ENCODE measurements around the gene CCNI.
"Not testable (repeated sequence)": the region's sequence is repeated elsewhere in the genome, so short reads cannot be mapped to it uniquely, and the experiment has no call there.

The CCNI gene, protein sequence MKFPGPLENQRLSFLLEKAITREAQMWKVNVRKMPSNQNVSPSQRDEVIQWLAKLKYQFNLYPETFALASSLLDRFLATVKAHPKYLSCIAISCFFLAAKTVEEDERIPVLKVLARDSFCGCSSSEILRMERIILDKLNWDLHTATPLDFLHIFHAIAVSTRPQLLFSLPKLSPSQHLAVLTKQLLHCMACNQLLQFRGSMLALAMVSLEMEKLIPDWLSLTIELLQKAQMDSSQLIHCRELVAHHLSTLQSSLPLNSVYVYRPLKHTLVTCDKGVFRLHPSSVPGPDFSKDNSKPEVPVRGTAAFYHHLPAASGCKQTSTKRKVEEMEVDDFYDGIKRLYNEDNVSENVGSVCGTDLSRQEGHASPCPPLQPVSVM
- total RNA-seq: 96.7 to 286 (median 153) reads per million in 17 experiments

- peak; percentile 97 to 99 (median 98) for DNase-seq
Observed at GRCh38 chr4:77075869-77076799, at the start of gene CCNI. TSS of gene CCNI (minus strand) at chr4:77075989. CDS start at chr4:77066362, 9,627 bp downstream.

- peak in 2 of 4 experiments; percentile 33 to 58 for DNase-seq
Observed at GRCh38 chr4:77124576-77124975, 48.8 kb upstream of the CCNI start.

GRCh38 chr4:77123411-77123810 is 47.6 kb upstream of the CCNI start:
- peak in 3 of 4 experiments; percentile 31 to 54 (median 36) for DNase-seq

DNA sequence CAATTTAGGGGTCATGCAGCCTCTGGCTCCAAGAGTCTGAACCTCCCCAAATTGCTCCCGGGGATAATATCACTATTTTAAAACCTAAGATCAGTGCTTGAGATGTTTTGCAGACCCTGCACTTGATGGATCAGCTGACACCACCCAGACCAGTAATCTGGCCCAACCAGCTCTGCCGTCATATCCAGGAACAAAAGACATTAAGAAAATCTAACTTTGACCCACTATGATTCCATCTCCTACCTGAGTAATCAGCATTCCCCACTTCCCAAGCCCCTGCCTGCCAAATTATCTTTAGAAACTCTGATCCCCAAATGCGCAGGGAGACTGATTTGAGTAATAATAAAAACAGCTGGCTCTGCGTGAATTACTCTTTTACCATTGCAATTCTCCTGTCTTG is 46.9 kb upstream of the CCNI start:
- DNase-seq: no peak

- DNase-seq: no peak
Observed at GRCh38 chr4:77121736-77122240, 46.0 kb upstream of the CCNI start.

DNA sequence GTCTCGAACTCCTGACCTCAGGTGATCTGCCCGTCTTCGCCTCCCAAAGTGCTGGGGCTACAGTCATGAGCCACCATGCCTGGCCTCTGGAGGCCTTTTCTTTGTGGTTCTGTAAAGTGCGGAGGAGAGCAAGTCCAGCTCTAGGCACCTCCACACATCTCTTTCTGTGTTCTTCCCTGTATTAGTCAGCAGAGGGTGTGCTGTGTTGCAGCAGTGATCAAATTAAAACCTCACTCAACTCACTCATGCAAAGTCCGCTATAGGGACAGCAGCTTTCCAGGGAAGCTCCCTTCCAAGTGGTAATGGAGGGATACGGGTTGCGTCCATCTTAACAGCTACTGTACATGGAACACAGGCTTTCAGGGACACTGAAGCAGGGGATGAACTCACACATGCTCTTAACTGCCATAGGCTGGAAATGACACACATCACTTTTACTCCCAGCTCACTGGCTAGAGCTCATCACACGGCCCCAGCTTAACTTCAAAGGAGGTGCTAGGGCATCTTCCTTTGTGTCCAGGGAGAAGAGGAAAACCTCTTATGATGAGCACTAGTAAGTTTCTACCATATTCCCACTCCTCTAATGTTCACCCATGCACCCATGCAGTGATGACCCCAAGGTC is 45.2 kb upstream of the CCNI start:
- peak in 1 of 4 experiments; percentile 11 for DNase-seq

GRCh38 chr4:77117721-77118120 is 41.9 kb upstream of the CCNI start:
- DNase-seq: no peak

DNA sequence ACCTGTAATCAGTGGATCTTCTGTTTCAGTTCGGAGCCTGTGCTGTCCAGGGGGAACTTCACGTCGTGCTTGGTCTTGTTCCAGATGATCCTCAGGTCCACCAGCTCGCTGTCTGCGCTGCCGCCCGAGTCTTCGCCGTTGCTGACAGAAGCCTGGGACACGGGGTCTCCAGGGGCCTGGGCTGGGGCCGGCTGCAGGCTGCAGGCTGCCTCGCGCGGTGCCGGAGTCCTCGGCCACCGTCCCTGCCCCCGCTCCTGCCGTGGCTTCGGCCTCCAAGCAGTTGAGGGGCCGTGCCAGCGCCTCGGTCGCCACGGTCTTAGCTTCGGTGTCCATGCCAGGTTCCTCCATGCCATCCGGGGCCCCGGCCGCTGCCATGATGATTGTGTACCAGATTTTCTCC is 37.3 kb upstream of the CCNI start:
- no peak for DNase-seq

- DNase-seq: no peak
Observed at GRCh38 chr4:77110730-77111129, 34.9 kb upstream of the CCNI start.

- peak; percentile 46 to 72 (median 56) for DNase-seq
Observed at GRCh38 chr4:77104791-77105540, 29.2 kb upstream of the CCNI start.

- DNase-seq: no peak
Observed at GRCh38 chr4:77104388-77104787, 28.6 kb upstream of the CCNI start.

DNA sequence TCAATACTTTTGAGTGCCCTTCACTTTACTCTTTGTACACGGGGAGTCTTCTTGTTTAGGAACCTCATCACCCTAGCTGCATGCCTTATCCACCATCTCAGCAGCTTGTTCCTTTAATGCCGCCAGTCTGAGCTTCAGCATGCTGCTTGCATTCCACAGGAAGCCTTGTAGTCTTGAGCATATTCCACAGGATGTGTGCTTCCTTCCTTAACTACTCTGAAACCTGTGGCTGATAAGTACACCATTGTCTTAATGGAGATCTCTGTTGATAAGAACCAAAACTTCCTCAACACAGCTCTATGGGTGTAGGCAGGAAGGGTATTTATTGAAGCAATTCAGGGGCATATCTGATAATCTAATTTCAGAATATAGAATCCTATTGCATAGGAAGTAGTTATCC is 24.4 kb upstream of the CCNI start:
- DNase-seq: no peak

DNA sequence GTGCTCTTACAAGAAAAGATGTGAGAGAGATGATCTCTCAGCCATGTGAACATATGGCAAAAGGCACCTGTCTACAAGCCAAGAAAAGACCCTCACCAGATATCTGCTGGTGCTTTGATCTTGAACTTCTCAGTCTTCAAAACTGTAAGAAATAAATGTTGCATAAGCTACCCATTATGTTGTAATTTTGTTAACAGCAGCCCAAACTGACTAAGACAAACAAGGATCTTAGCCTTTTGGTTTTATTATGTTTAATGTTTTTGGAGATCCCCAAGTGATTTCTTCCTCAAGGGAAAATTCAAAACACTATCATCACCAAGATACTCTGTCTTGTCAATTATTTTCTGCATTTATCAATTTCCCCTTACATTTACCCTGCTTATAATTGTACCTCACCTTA is 21.8 kb upstream of the CCNI start:
- DNase-seq: peak in 2 of 4 experiments; percentile 31 to 40

DNA sequence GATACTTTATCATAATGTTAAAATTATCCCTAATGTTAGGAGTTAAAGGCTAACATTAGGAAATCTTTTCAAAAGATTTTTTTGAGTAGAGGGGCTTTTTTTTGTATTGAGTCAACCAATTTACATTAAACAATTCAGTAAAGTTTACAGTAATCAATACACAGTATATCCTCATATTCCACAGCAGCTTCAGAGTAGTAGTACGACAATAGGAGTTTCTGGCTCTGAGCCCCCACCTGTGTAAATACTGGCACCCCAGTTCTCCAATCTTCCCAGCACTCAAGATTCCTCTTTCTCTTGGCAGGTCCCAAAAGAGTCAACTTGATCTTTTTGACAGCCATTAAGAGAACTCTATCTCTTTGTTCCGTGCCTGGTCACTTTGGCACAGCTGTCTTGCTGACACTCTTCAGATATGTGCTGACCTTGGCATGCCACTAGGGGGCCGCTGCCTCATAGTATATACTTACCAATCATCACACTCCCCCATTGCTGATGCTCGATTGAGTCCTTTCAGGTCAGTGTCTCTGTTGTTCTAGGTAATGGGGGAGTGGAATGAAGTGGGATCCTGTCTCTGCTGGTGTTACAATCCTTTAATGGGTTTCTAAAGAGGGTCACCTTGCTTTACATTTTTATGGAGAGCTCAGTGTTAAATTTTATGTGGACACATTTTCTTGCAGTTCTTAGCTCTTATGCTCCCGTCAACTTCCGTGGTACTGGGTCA is 19.5 kb upstream of the CCNI start:
- DNase-seq: peak; percentile 78 to 88 (median 82)

DNA sequence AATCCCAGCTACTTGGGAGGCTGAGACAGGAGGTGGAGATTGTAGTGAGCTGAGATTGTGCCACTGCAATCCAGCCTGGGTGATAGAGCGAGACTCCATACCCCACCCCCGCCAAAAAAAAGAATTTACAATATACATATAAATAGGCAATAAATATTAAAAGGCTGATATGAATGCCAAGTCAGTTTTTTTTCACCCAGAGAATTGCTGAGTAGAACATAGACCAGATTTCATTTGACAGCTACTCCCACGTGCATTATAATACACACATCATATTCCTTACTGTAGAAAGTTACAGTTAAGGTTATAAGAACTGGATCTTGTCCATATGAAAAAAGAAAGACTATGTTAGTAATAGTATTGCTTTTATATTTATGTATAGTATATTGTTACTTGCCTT is 18.7 kb upstream of the CCNI start:
- no peak for DNase-seq

DNA sequence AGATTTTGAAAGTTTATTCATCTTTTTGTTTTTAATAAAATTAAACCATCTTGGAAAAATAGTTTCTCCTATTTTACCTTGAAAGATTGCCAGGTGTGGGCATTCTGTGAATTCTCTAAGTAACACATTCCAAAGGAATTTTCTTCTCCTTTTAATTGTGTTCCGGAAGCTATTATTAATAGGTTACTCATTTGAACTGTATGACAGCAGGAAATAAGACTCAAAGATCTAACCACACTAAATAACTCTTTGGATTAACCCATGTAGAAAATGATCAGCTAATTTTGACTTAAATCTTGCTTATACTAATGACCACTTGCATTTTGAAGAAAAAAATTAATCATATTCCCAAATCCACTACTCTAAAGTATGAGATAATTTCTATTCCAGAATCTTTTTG is 17.6 kb upstream of the CCNI start:
- DNase-seq: no peak

- DNase-seq: peak; percentile 19 to 50 (median 42)
Observed at GRCh38 chr4:77092975-77093374, 17.2 kb upstream of the CCNI start.

GRCh38 chr4:77089866-77090265 is 14.1 kb upstream of the CCNI start:
- no peak for DNase-seq

DNA sequence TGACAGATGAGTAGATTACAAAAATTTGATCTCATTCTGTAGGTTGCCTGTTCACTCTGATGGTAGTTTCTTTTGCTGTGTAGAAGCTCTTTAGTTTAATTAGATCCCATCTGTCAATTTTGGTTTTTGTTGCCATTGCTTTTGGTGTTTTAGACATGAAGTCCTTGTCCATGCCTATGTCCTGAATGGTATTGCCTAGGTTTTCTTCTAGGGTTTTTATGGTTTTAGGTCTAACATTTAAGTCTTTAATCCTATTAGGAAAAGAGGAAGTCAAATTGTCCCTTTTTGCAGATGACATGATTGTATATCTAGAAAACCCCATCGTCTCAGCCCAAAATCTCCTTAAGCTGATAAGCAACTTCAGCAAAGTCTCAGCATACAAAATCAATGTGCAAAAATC is 11.2 kb upstream of the CCNI start:
- DNase-seq: not testable (repeated sequence)

DNA sequence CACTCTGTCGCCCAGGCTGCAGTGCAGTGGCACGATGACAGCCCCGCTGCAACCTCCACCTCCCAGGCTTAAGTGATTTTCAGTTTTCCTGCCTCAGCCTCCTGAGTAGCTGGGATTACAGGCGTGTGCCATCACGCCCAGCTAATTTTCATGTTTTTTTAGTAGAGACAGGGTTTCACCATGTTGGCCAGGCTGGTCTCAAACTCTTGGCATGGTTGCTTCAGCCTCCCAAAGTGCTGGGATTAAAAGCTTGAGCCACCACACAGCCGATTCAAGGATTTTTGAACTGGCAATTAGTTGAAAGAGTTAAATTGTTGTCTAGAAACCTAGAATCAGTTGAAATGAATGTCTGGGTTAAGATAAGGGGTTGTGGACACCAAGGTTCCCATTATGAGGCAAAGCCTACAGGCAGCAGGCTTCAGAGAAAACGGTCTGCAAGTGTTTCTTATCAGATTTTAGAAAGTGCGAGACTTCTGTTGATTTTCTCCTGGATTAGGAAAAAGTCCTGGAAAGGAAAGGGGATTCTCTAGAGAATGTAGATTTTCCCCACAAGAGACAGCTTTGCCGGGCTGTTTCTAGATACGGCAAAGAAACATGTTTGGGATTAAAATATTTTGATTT is 8.3 kb upstream of the CCNI start:
- no peak for DNase-seq
